SU-DHL-6 (cell line): ENCODE data around the gene MOB1A.
A peak's percentile ranks its signal among the peaks of the same experiment; 100 is the strongest.

Source experiments
- H2AFZ ChIP-seq: fragments of 200-600 bp; sonication (generic); 2 replicates; pipeline ENCODE4 v1.6.1; 2014; ENCODE audit warnings: low read depth, mild to moderate bottlenecking, moderate library complexity, mixed read lengths, antibody characterized with exemption, low read length; ENCODE audit not compliant: severe bottlenecking
- H3F3A ChIP-seq: fragments of 200-600 bp; shearing (Covaris generic); 2 replicates; pipeline ENCODE4 v1.6.0; 2016; ENCODE audit warnings: antibody characterized with exemption, mild to moderate bottlenecking; ENCODE audit not compliant: insufficient read depth
- H3K27ac ChIP-seq: fragments of 200-600 bp; sonication (generic); 2 replicates; pipeline ENCODE4 v1.5.1; 2016; ENCODE audit warnings: low read depth, mild to moderate bottlenecking, low read length, moderate library complexity, mixed read lengths
- H3K27me3 ChIP-seq: fragments of 200-600 bp; sonication (generic), shearing (Covaris generic); 2 replicates; pipeline ENCODE4 v1.6.0; 2014; ENCODE audit warnings: mild to moderate bottlenecking, low read length
- H3K36me3 ChIP-seq: fragments of 200-600 bp; sonication (generic); 2 replicates; pipeline ENCODE4 v1.6.1; 2014; ENCODE audit warnings: mild to moderate bottlenecking, low read length, mixed read lengths
- H3K4me2 ChIP-seq: fragments of 300-600, 200-600 bp; shearing (Covaris generic), sonication (generic); 2 replicates; pipeline ENCODE4 v1.6.0; 2014; ENCODE audit warnings: low read length, low read depth, mild to moderate bottlenecking; ENCODE audit not compliant: poor library complexity, severe bottlenecking
- H3K4me3 ChIP-seq: fragments of 200-600 bp; sonication (generic); 2 replicates; pipeline ENCODE4 v1.5.1; 2014; ENCODE audit warnings: antibody characterized with exemption, low read length, mild to moderate bottlenecking, mixed read lengths; ENCODE audit not compliant: insufficient read depth, poor library complexity, severe bottlenecking
- H3K79me2 ChIP-seq: fragments of 200-600 bp; sonication (generic); 2 replicates; pipeline ENCODE4 v1.6.1; 2014; ENCODE audit warnings: mild to moderate bottlenecking, low read length, moderate library complexity; ENCODE audit not compliant: insufficient read depth
- H3K9ac ChIP-seq: fragments of 200-600 bp; sonication (generic); 2 replicates; pipeline ENCODE4 v1.7.0; 2014; ENCODE audit warnings: mild to moderate bottlenecking, low read length
- H3K9me2 ChIP-seq: fragments of 200-600 bp; sonication (generic); replicated peaks from 2 replicates; pipeline ENCODE4 v1.6.1; 2014; ENCODE audit warnings: low read length; ENCODE audit not compliant: insufficient read depth
- H3K9me3 ChIP-seq: fragments of 200-600 bp; sonication (generic); 2 replicates; pipeline ENCODE4 v1.6.1; 2014; ENCODE audit warnings: low read length, mixed read lengths; ENCODE audit not compliant: insufficient read depth
- H4K20me1 ChIP-seq: fragments of 200-600 bp; sonication (generic); 2 replicates; pipeline ENCODE4 v1.6.1; 2014; ENCODE audit warnings: low read depth, mild to moderate bottlenecking, antibody characterized with exemption, low read length, moderate library complexity, mixed read lengths
- CTCF ChIP-seq: fragments of 200-600 bp; sonication (generic); IDR thresholded peaks from one replicate; pipeline ENCODE4 v1.5.1; 2017; ENCODE audit warnings: antibody characterized with exemption, mild to moderate bottlenecking, low read length, moderate library complexity; ENCODE audit not compliant: insufficient read depth, poor library complexity, severe bottlenecking
- EZH2phosphoT487 ChIP-seq: fragments of 200-600 bp; sonication (generic), shearing (Covaris generic); conservative IDR thresholded peaks from 2 replicates; pipeline ENCODE4 v1.6.1; 2018; ENCODE audit warnings: mild to moderate bottlenecking, antibody characterized with exemption, low read length, moderate library complexity, mixed read lengths

MOB1A gene

GRCh38 chr2:74186038-74186437 is 7.4 kb upstream of the MOB1A start:
- no peaks in the 10 kb centered on the region for H3K9me3 ChIP-seq
- H3F3A ChIP-seq: peaks cover 25% of the 10 kb centered on the region
- H3K9me2 ChIP-seq: no peaks in the 10 kb centered on the region
- H3K9ac ChIP-seq: peak overlapping the region; percentile 39
- no peak for TF ChIP-seq EZH2phosphoT487
- no peak for TF ChIP-seq CTCF
- H3K79me2 ChIP-seq: no peaks in the 10 kb centered on the region
- H2AFZ ChIP-seq: peak overlapping the region; percentile 77
- no peaks in the 10 kb centered on the region for H3K36me3 ChIP-seq
- peak overlapping the region; percentile 55 for H3K27ac ChIP-seq
- no peaks in the 10 kb centered on the region for H3K27me3 ChIP-seq
- no peaks in the 10 kb centered on the region for H4K20me1 ChIP-seq
- H3K4me3 ChIP-seq: no peak overlapping the region
- peak overlapping the region; percentile 49 for H3K4me2 ChIP-seq

GRCh38 chr2:74183878-74184277 is 5.2 kb upstream of the MOB1A start:
- Histone ChIP-seq H3K27me3 (no peaks in the 10 kb centered on the region), H3K9ac (peak overlapping the region; percentile 6; the same call in 1 of the 2 replicates), H2AFZ (peak overlapping the region; percentile 55), H3K9me3 (no peaks in the 10 kb centered on the region), H3F3A (peaks cover 45% of the 10 kb centered on the region), H3K4me3 (no peak overlapping the region), H4K20me1 (no peaks in the 10 kb centered on the region), H3K79me2 (no peaks in the 10 kb centered on the region), H3K4me2 (peak overlapping the region; percentile 10), H3K36me3 (no peaks in the 10 kb centered on the region), H3K27ac (peak overlapping the region; percentile 36), H3K9me2 (no peaks in the 10 kb centered on the region)
- TF ChIP-seq EZH2phosphoT487 (no peak), CTCF (no peak)

GRCh38 chr2:74181739-74182138 is 3.1 kb upstream of the MOB1A start:
- no peaks in the 10 kb centered on the region for H3K27me3 ChIP-seq
- H3K79me2 ChIP-seq: peaks cover 19% of the 10 kb centered on the region
- no peak for TF ChIP-seq CTCF
- no peak for TF ChIP-seq EZH2phosphoT487
- peaks cover 61% of the 10 kb centered on the region for H3F3A ChIP-seq
- peak overlapping the region; percentile 26 for H3K9ac ChIP-seq
- peak overlapping the region; percentile 52 for H2AFZ ChIP-seq
- H3K36me3 ChIP-seq: peaks cover 7% of the 10 kb centered on the region
- H3K4me2 ChIP-seq: peak overlapping the region; percentile 85
- H4K20me1 ChIP-seq: peaks cover 11% of the 10 kb centered on the region; the same call in 1 of the 2 replicates
- H3K27ac ChIP-seq: peak overlapping the region; percentile 96
- no peaks in the 10 kb centered on the region for H3K9me2 ChIP-seq
- peak overlapping the region; percentile 44 for H3K4me3 ChIP-seq
- H3K9me3 ChIP-seq: no peaks in the 10 kb centered on the region
